Posterior cingulate gyrus (tissue), 11 donors: Measurements from ENCODE around the gene GRAMD1C.
A peak's percentile ranks its signal among the peaks of the same experiment; 100 is the strongest.

Source experiments
- DNase-seq, 10 donors: peaks; one replicate each; pipeline versions ENCODE4 v3.0.0 to v3.0.0-alpha.2; 2020 to 2021; ENCODE audit warnings: mixed read lengths in 3 of 10
- intact Hi-C: fragments of 100-400 bp; cut with DNase I; formaldehyde crosslinking; loops from one replicate; pipeline ENCODE4 v1.15.1; 2023

Gene GRAMD1C

DNA sequence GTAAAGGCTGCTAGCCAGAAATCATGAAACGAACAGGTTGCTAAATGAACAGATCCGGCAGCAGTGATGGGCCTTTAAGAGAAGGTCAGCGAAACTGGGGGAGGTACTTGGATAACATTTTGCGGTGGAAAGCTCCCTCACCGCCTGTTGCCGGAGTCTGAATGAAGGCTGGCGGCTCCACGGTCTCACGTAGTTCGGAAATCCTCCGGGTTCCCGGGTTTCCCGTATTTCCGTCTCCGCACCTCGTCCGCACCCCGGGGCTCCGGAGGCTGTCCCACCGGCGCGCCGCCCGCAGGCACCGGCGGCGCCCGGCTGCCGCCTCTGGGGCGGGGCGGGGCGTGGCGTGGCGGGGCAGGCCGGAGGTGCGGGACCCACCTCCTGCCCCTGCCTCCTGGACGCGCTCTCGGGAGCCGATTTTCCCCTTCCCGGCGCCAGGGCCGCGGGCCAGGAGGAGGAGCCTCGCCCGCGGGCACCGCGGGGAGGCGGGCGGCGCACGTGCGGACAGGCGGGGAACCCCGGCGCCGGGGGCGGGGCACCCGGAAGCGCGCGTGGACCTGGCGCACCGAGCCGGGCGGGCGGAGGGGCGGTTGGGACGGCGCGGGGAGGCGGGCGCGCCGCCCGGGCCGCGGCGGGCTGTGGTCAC is 108.9 kb downstream of the GRAMD1C start, which contains the start of gene ZDHHC23:
ZDHHC23 (plus strand) TSS at position 642 of the 643 bp plus-strand sequence. CDS start 790 bp downstream, outside the sequence.
- intact Hi-C loops = loop anchor here (10.0 kb wide), 1 partner anchor 107 kb away; the partner anchor contains the start of genes CCDC191 and QTRT2
- peak in 8 of 10 donors; percentile 28 to 91 (median 43) for DNase-seq

GRCh38 chr3:113948015-113948917 is 109.7 kb downstream of the GRAMD1C start:
- DNase-seq = peak in 8 of 10 donors; percentile 28 to 90 (median 42)
- intact Hi-C loops = loop anchor here (10.0 kb wide), 1 partner anchor 107 kb away; the partner anchor contains the start of genes CCDC191 and QTRT2

GRCh38 chr3:113952921-113953320 is 114.3 kb downstream of the GRAMD1C start:
- DNase-seq = no peak
- intact Hi-C loops = no loop called here

DNA sequence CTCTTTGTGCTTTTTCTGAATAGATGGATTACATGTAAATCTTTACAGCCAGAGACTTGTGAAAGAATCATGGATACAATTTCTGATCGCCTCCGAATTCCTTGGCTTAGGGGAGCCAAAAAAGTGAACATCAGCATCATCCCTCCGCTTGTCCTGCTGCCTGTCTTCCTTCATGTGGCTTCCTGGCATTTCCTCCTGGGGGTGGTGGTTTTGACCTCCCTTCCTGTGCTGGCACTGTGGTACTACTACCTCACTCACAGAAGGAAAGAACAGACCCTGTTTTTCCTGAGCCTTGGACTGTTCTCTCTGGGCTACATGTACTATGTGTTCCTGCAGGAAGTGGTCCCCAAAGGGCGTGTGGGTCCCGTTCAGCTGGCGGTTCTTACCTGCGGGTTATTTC is 115.1 kb downstream of the GRAMD1C start:
- no peak for DNase-seq
- intact Hi-C loops = no loop called here

DNA sequence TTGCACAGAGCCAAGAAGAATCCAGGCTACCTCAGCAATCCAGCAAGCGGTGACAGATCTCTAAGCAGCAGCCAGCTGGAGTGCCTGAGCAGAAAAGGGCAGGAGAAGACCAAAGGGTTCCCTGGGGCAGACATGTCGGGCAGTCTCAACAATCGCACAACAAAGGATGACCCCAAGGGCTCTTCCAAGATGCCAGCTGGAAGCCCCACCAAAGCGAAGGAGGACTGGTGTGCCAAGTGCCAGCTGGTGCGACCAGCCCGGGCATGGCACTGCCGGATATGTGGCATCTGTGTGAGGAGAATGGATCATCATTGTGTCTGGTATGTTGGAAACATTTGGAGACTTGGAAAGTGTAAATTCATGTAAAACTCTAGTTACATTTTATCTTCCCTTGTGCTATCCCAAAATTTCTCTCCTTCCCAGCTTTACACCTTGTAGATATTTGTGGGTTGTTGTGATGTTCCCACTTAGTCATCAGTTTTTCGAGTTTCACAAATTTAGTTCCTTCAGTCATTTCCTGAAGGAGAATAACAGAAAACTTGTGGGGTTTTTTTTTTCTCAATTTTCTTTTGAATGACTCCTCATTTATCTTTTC is 115.6 kb downstream of the GRAMD1C start:
- intact Hi-C loops = no loop called here
- peak in 7 of 10 donors; percentile 19 to 89 (median 32) for DNase-seq

DNA sequence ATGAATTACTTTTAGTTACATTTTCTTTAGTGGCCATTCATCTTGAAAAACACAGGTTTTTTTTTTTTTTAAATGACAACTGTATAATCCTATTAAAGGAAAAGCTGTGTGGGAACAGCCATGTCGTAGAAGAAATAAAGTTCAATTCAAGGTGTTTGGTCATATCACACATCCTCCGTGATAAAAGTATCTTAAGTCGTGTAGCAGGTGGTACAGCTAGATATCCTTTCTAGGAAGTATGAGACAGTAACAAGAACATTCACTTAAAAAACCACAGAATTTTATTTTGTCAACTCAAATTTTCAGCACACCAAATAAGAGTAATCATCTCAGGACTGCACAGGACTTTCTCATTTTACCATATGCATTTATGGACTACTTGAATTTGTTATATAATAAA is 125.3 kb downstream of the GRAMD1C start:
- intact Hi-C loops = no loop called here
- DNase-seq = no peak

DNA sequence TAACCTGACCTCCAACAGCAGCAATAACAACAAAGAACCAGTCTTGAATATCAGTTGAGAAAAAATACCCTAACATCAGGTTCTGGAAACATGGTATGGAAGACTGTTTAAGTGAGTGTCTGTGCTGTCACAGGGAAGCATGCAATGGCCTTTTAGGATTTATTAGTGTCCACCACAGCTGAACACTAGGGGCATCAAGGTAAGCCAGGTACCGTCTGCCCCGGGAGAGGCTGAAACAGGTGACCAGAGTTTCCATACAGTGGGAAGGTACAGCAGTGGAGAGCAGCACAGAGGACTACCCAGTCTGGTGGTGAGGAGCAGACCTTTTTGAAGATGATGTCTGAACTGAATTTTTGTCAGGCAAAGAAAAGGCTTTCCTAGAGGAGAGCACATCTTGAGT is 127.6 kb downstream of the GRAMD1C start:
- intact Hi-C loops = no loop called here
- no peak for DNase-seq

- intact Hi-C loops = no loop called here
- DNase-seq = no peak
Observed at GRCh38 chr3:113968986-113969385, 130.4 kb downstream of the GRAMD1C start.

DNA sequence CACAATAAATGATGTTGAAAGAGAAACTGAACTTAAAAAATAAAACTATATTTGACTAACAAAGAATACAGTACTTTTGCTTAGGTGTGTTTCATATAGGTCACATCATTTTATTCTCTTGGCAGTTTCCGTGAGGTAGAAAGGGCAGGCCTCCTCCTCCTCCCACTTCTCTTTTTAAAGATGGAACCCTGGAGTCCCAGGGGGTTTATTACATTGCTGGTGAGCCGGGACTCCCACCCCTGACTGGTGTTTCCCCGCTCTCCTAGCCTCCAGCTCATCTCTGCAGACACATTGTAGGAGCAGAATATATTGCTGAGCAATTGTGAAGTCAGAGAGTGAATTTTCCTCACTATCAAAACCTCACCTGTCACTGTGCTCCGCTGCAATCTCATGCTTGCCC is 139.2 kb downstream of the GRAMD1C start:
- intact Hi-C loops = no loop called here
- no peak for DNase-seq

DNA sequence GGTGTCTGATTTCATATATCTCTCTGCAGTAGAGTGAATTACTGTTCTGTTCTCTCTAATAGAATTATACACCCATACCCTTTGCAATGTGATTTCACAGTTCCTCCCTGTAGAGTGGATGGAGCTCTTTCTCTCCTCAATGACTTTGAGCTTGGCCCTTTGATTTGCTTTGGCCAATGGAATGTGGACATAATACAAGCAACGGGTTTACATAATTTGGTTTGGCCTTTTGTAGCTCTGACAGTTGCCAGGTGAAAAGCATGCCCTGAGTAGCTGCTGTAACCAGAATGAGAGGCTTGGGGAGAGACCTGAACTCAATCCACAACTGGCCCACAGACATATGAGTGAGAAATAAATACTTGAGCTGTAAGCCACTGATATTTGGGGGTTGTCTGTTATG is 141.3 kb downstream of the GRAMD1C start:
- intact Hi-C loops = no loop called here
- DNase-seq = no peak

- intact Hi-C loops = no loop called here
- DNase-seq = no peak
Observed at GRCh38 chr3:113981803-113982202, 143.2 kb downstream of the GRAMD1C start.

DNA sequence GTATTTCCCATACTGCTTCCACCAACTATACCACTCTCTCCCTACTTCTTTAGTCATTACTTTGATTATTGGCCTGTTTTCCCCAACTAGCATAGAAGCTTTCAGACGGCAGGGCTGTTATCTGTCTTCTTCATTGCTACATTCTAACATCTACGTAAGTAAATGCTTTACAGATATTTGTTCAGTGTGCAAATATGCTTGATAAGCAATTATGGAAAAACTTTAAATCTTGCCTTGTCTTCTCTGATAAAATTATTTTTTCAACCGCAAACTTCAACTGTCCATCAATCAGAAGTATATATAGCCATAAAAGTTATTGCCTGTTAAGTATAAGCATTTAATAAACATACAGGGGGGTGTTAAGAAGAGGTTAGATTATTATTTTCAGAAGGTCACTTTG is 145.0 kb downstream of the GRAMD1C start:
- intact Hi-C loops = no loop called here
- DNase-seq = no peak

DNA sequence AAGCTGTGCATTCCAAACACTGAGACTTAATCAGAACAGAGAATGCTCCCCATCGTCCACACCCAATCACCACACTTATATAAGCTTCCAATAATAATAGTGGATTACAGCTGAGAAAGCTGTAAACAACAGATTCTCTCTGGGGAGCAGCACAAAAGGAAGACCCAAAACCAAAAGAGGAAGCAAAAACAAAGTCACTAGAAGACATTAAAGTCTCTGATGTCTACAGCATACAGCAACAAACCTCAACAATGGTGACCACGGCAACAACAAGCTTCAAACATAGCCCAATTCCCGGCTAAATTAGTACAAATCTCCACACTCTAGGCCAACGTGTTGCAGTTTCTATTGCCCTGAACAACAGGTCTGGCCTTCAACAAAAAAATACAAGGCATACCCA is 147.0 kb downstream of the GRAMD1C start:
- DNase-seq = no peak
- intact Hi-C loops = no loop called here
